Stimulated activated CD4-positive, alpha-beta T cell treated with anti-CD3 and anti-CD28 coated beads, Interleukin-15, amount 100 ng/mL, for 48 hours (primary cell): Measurements from ENCODE around the gene SCNN1A.
"Not testable (repeated sequence)": the region's sequence is repeated elsewhere in the genome, so short reads cannot be mapped to it uniquely, and the experiment has no call there.

Source experiments
- DNase-seq, 2 donors: peaks; one replicate each; pipeline ENCODE4 v3.0.0-alpha.2; 2020; ENCODE audit warnings: low read depth in 2 of 2

Gene SCNN1A

GRCh38 chr12:6347367-6348338 lies 27.7 kb downstream of the SCNN1A start:
- no peak for DNase-seq

- DNase-seq = no peak
Measured at GRCh38 chr12:6346942-6347341, 28.4 kb downstream of the SCNN1A start.

GRCh38 chr12:6346235-6346832 lies 29.0 kb downstream of the SCNN1A start:
- DNase-seq = no peak

- no peak for DNase-seq
Measured at GRCh38 chr12:6345319-6346091, 29.9 kb downstream of the SCNN1A start.

- DNase-seq = not testable (repeated sequence)
Measured at GRCh38 chr12:6344101-6344660, 31.2 kb downstream of the SCNN1A start.

- no peak for DNase-seq
Measured at GRCh38 chr12:6343518-6343917, 31.8 kb downstream of the SCNN1A start.

- DNase-seq = no peak
Measured at GRCh38 chr12:6342140-6342889, 33.0 kb downstream of the SCNN1A start.

GRCh38 chr12:6341417-6342139 lies 33.8 kb downstream of the SCNN1A start, which contains the start of gene TNFRSF1A:
Gene TNFRSF1A (minus strand): TSS chr12:6342076. CDS start chr12:6341814, 262 bp downstream.
- no peak for DNase-seq

GRCh38 chr12:6340745-6341416 lies 34.5 kb downstream of the SCNN1A start:
- no peak for DNase-seq

GRCh38 chr12:6340032-6340638 lies 35.2 kb downstream of the SCNN1A start:
- DNase-seq = no peak

- DNase-seq = no peak
Measured at GRCh38 chr12:6338955-6339354, 36.4 kb downstream of the SCNN1A start.

GRCh38 chr12:6338536-6338935 lies 36.8 kb downstream of the SCNN1A start:
- DNase-seq = not testable (repeated sequence)

- DNase-seq = no peak
Measured at GRCh38 chr12:6337958-6338433, 37.4 kb downstream of the SCNN1A start.

- DNase-seq = no peak
Measured at GRCh38 chr12:6336889-6337853, 38.2 kb downstream of the SCNN1A start.

GRCh38 chr12:6336079-6336888 lies 39.1 kb downstream of the SCNN1A start:
- DNase-seq = peak in 1 of 2 donors; percentile 42

GRCh38 chr12:6335451-6336078 lies 39.8 kb downstream of the SCNN1A start:
- peak; percentile 81 to 87 for DNase-seq
